Measurements from ENCODE around the gene LINGO1.

DNA sequence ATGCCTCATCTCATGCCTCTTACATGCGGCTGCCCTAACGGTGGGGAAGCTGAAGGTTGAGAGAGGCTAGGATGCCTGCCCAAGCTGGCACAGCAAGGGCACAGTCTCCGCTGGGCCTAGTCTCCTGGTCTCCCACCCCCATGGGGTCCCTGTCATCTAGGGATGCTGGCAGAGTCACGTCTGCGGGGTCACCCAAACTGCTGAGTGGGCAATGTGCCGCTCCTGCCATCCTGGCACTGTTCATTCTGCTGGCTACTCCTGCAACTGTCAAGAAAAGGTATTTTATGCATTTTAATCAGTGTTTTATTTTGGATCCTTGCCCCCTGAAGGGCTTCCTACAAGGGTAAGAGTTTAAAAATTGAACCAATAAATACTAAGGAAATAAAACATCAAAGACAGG lies 12.8 kb downstream of the LINGO1 start:
- TF ChIP-seq GATA3 (IDR thresholded peaks at IDR 0.05; ENCODE audit: borderline replicate concordance) (no peak), CHD2 (IDR thresholded peaks at IDR 0.05; ENCODE audit: low read length, partially characterized antibody) (no peak)
- TF ChIP-seq, protein P1, sequence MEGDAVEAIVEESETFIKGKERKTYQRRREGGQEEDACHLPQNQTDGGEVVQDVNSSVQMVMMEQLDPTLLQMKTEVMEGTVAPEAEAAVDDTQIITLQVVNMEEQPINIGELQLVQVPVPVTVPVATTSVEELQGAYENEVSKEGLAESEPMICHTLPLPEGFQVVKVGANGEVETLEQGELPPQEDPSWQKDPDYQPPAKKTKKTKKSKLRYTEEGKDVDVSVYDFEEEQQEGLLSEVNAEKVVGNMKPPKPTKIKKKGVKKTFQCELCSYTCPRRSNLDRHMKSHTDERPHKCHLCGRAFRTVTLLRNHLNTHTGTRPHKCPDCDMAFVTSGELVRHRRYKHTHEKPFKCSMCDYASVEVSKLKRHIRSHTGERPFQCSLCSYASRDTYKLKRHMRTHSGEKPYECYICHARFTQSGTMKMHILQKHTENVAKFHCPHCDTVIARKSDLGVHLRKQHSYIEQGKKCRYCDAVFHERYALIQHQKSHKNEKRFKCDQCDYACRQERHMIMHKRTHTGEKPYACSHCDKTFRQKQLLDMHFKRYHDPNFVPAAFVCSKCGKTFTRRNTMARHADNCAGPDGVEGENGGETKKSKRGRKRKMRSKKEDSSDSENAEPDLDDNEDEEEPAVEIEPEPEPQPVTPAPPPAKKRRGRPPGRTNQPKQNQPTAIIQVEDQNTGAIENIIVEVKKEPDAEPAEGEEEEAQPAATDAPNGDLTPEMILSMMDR (IDR thresholded peaks at IDR 0.05) = no peak
